Activated CD8-positive, alpha-beta memory T cell treated with anti-CD3 and anti-CD28 coated beads, Interleukin-2, amount 50 U/mL, for 4 hours (primary cell): Measurements from ENCODE around the gene SLC26A6.
A peak's percentile ranks its signal among the peaks of the same experiment; 100 is the strongest.

Source experiments
- DNase-seq: peaks from one replicate; pipeline ENCODE4 v3.0.0-alpha.2; 2020

Gene SLC26A6

GRCh38 chr3:48631516-48632448 is 3.5 kb downstream of the SLC26A6 start:
- no peak for DNase-seq

- DNase-seq, result no peak
Measured at GRCh38 chr3:48630833-48631232, 4.4 kb downstream of the SLC26A6 start.

- no peak for DNase-seq
Measured at GRCh38 chr3:48630407-48630806, 4.9 kb downstream of the SLC26A6 start.

GRCh38 chr3:48629894-48630293 is 5.4 kb downstream of the SLC26A6 start:
- DNase-seq, result no peak

GRCh38 chr3:48628277-48629017 is 6.8 kb downstream of the SLC26A6 start:
- no peak for DNase-seq

- DNase-seq, result no peak
Measured at GRCh38 chr3:48625600-48625999, 9.7 kb downstream of the SLC26A6 start.

GRCh38 chr3:48624767-48625166 is 10.5 kb downstream of the SLC26A6 start:
- DNase-seq, result no peak

- DNase-seq, result no peak
Measured at GRCh38 chr3:48623851-48624547, 11.3 kb downstream of the SLC26A6 start.

GRCh38 chr3:48621461-48621869 is 13.8 kb downstream of the SLC26A6 start, which contains the start of gene TMEM89:
TSS of gene TMEM89 (minus strand) at chr3:48621769. CDS start at chr3:48621756, 13 bp downstream.
- DNase-seq, result no peak

GRCh38 chr3:48619541-48620524 is 15.4 kb downstream of the SLC26A6 start:
- no peak for DNase-seq

GRCh38 chr3:48617559-48617958 is 17.7 kb downstream of the SLC26A6 start:
- DNase-seq, result no peak

GRCh38 chr3:48614044-48614443 is 21.2 kb downstream of the SLC26A6 start:
- no peak for DNase-seq

- DNase-seq, result no peak
Measured at GRCh38 chr3:48612309-48612708, 23.0 kb downstream of the SLC26A6 start.

- peak; percentile 91 for DNase-seq
Measured at GRCh38 chr3:48609088-48610005, 25.9 kb downstream of the SLC26A6 start, which contains the start of gene UQCRC1. TSS of gene UQCRC1 (minus strand) at chr3:48609646. CDS start at chr3:48609620, 26 bp downstream.

GRCh38 chr3:48607519-48607918 is 27.7 kb downstream of the SLC26A6 start:
- DNase-seq, result no peak

- DNase-seq, result no peak
Measured at GRCh38 chr3:48601622-48601994, 33.7 kb downstream of the SLC26A6 start.

- no peak for DNase-seq
Measured at GRCh38 chr3:48600711-48601621, 34.3 kb downstream of the SLC26A6 start.

- DNase-seq, result no peak
Measured at GRCh38 chr3:48599509-48600285, 35.6 kb downstream of the SLC26A6 start.

GRCh38 chr3:48599077-48599501 is 36.2 kb downstream of the SLC26A6 start:
- DNase-seq, result no peak
